A549 (cell line): ENCODE measurements around the gene RAB3IL1. TPM values are rescaled to one million over a fixed set of nuclear protein-coding genes. Genes with fewer than 3 reads are reported as not detected.

Experiments used
- ATAC-seq, 2 experiments: fragments of 200-7000 bp in 1 of 2; fragments of >200 bp in 1 of 2; cut with Nextera tagmentation in 1 of 2; cut with Tn5 transposase in 1 of 2; 3 replicates each; pipeline versions ENCODE4 v1.8.0 to v1.9.1; 2018 to 2020; ENCODE audit warnings: mild to moderate bottlenecking in 1 of 2, moderate library complexity in 1 of 2
- CTCF ChIA-PET: fragments of 300-600 bp; sonication (Branson Sonifier 250); formaldehyde crosslinking; extraction: SDS; loops from one replicate; lab custom pipeline; 2021; ENCODE audit warnings: antibody characterized with exemption, inconsistent platforms; lab: Yijun Ruan, JAX
- POLR2A ChIA-PET: fragments of 350-600 bp; formaldehyde crosslinking; extraction: SDS; loops from one replicate; lab custom pipeline; 2021; ENCODE audit warnings: antibody characterized with exemption, inconsistent platforms; lab: Yijun Ruan, JAX
- DNase-seq, 2 experiments: peaks; one replicate each; pipeline versions ENCODE4 v3.0.0 to v3.0.0-alpha.2; 2011 to 2016; ENCODE audit warnings: low read depth in 1 of 2, low spot score in 1 of 2
- FAIRE-seq: peaks from 2 replicates; lab custom pipeline; 2011; peaks lifted over from hg19 to GRCh38; lab: Jason Lieb, UNC
- H3K27ac ChIP-seq, 2 experiments: fragments of >200 bp; sonication (Bioruptor Twin); formaldehyde crosslinking; 3 replicates each; pipeline ENCODE4 v1.5.1; 2016 to 2017
- H3K4me1 ChIP-seq: fragments of >200 bp; sonication (Bioruptor Twin); formaldehyde crosslinking; 3 replicates; pipeline ENCODE4 v1.6.1; 2016
- H3K4me2 ChIP-seq: fragments of >200 bp; sonication (Bioruptor Twin); formaldehyde crosslinking; 3 replicates; pipeline ENCODE4 v1.6.1; 2016
- H3K4me3 ChIP-seq: fragments of >200 bp; sonication (Bioruptor Twin); formaldehyde crosslinking; 3 replicates; pipeline ENCODE4 v1.5.1; 2016
- H3K9me3 ChIP-seq: fragments of >200 bp; sonication (Bioruptor Twin); formaldehyde crosslinking; 3 replicates; pipeline ENCODE4 v1.6.1; 2016
- BCL3 ChIP-seq: fragments of >200 bp; sonication (Bioruptor Twin); formaldehyde crosslinking; IDR thresholded peaks from 3 replicates; pipeline ENCODE4 v1.6.1; 2016
- CBX2 ChIP-seq: fragments of 200-600 bp; sonication (generic); IDR thresholded peaks from 2 replicates; pipeline ENCODE4 v1.6.1; 2016; ENCODE audit warnings: low read depth, mild to moderate bottlenecking, borderline replicate concordance
- EHF ChIP-seq: fragments of 250-450 bp; sonication (Bioruptor Pico); IDR thresholded peaks from 2 replicates; pipeline ENCODE4 v1.5.0; 2020; ENCODE audit warnings: mild to moderate bottlenecking
- ELK1 ChIP-seq: fragments of 150-350 bp; IDR thresholded peaks from 2 replicates; pipeline ENCODE4 v1.6.1; 2014; ENCODE audit warnings: low read depth, mild to moderate bottlenecking, low read length
- FOSL2 ChIP-seq, 2 experiments: fragments of 450-650 bp in 1 of 2; fragments of >200 bp in 1 of 2; sonication (Bioruptor Twin) in 1 of 2; formaldehyde crosslinking; IDR thresholded peaks; 2 replicates each; pipeline versions ENCODE4 v1.5.0 to v1.6.1; 2016 to 2020; ENCODE audit warnings: mild to moderate bottlenecking in 1 of 2, moderate library complexity in 1 of 2
- GATA3 ChIP-seq: IDR thresholded peaks from 2 replicates; pipeline ENCODE4 v1.6.1; 2012; ENCODE audit warnings: borderline replicate concordance
- HDAC2 ChIP-seq: fragments of 200-600 bp; sonication (generic); IDR thresholded peaks from 2 replicates; pipeline ENCODE4 v1.6.1; 2016
- HEYL ChIP-seq: fragments of 250-450 bp; sonication (Bioruptor Pico); IDR thresholded peaks from 2 replicates; pipeline ENCODE4 v1.8.0; 2021; ENCODE audit warnings: mild to moderate bottlenecking, moderate library complexity
- HMGXB4 ChIP-seq: fragments of 250-450 bp; sonication (Bioruptor Pico); IDR thresholded peaks from 2 replicates; pipeline ENCODE4 v1.5.0; 2021; ENCODE audit warnings: mild to moderate bottlenecking, moderate library complexity, borderline replicate concordance
- HOXA7 ChIP-seq: fragments of 250-450 bp; sonication (Bioruptor Pico); IDR thresholded peaks from 2 replicates; pipeline ENCODE4 v1.5.0; 2020; ENCODE audit warnings: mild to moderate bottlenecking, moderate library complexity
- HOXB5 ChIP-seq: fragments of 250-450 bp; sonication (Bioruptor Pico); IDR thresholded peaks from 2 replicates; pipeline ENCODE4 v1.5.0; 2020; ENCODE audit warnings: mild to moderate bottlenecking, moderate library complexity
- JUN ChIP-seq, 2 experiments: fragments of >200 bp; sonication (Bioruptor Twin); formaldehyde crosslinking; IDR thresholded peaks; 2 replicates in 1 of 2; 3 replicates in 1 of 2; pipeline ENCODE4 v1.6.1; 2016 to 2017
- KDM5A ChIP-seq: fragments of 200-600 bp; sonication (generic); IDR thresholded peaks from 2 replicates; pipeline ENCODE4 v1.6.1; 2016; ENCODE audit warnings: antibody characterized with exemption, mild to moderate bottlenecking
- MAFK ChIP-seq: fragments of 450-650 bp; IDR thresholded peaks from 2 replicates; pipeline ENCODE4 v1.6.1; 2014; ENCODE audit not compliant: partially characterized antibody
- MAZ ChIP-seq: fragments of 150-350 bp; IDR thresholded peaks from 2 replicates; pipeline ENCODE4 v1.6.1; 2014; ENCODE audit warnings: antibody characterized with exemption, low read depth, low read length, borderline replicate concordance
- MYC ChIP-seq: IDR thresholded peaks from 2 replicates; pipeline ENCODE4 v1.6.1; 2012; ENCODE audit warnings: mild to moderate bottlenecking, inconsistent platforms, low read length, improper control_type of control experiment, borderline replicate concordance
- NFE2L2 ChIP-seq: fragments of 150-350 bp; conservative IDR thresholded peaks from 2 replicates; pipeline ENCODE4 v1.6.1; 2014; ENCODE audit warnings: low read length
- NPAS2 ChIP-seq: fragments of 250-450 bp; sonication (Bioruptor Pico); IDR thresholded peaks from 2 replicates; pipeline ENCODE4 v1.8.0; 2022; ENCODE audit warnings: mild to moderate bottlenecking, moderate library complexity, borderline replicate concordance
- NR3C1 ChIP-seq: fragments of >200 bp; sonication (Bioruptor Twin); formaldehyde crosslinking; IDR thresholded peaks from 3 replicates; pipeline ENCODE4 v1.6.1; 2017
- POLR2A ChIP-seq: IDR thresholded peaks from 2 replicates; pipeline ENCODE4 v1.6.1; 2012; ENCODE audit warnings: mild to moderate bottlenecking, low read length
- RAD21 ChIP-seq, 2 experiments: fragments of >200 bp in 1 of 2; sonication (Bioruptor Twin) in 1 of 2; formaldehyde crosslinking in 1 of 2; IDR thresholded peaks in 1 of 2; conservative IDR thresholded peaks in 1 of 2; 2 replicates in 1 of 2; 3 replicates in 1 of 2; pipeline ENCODE4 v1.6.1; 2012 to 2018; ENCODE audit warnings: inconsistent platforms in 1 of 2
- RCOR1 ChIP-seq: fragments of 150-350 bp; IDR thresholded peaks from 2 replicates; pipeline ENCODE4 v1.6.1; 2014; ENCODE audit warnings: antibody characterized with exemption, low read length, low read depth
- RFX5 ChIP-seq: fragments of 450-650 bp; IDR thresholded peaks from 2 replicates; pipeline ENCODE4 v1.7.1; 2014; ENCODE audit warnings: antibody characterized with exemption, mild to moderate bottlenecking, moderate library complexity
- SREBF2 ChIP-seq: fragments of 450-650 bp; IDR thresholded peaks from 2 replicates; pipeline ENCODE4 v1.6.1; 2014; ENCODE audit warnings: mild to moderate bottlenecking, moderate library complexity
- TFCP2L1 ChIP-seq: fragments of 250-450 bp; sonication (Bioruptor Pico); IDR thresholded peaks from 2 replicates; pipeline ENCODE4 v1.5.0; 2021; ENCODE audit warnings: mild to moderate bottlenecking
- TP53 ChIP-seq: fragments of 250-450 bp; sonication (Bioruptor Pico); IDR thresholded peaks from 2 replicates; pipeline ENCODE4 v1.5.0; 2021; ENCODE audit warnings: mild to moderate bottlenecking, moderate library complexity
- USF2 ChIP-seq: fragments of 450-650 bp; IDR thresholded peaks from 2 replicates; pipeline ENCODE4 v1.6.1; 2014; ENCODE audit warnings: antibody characterized with exemption
- ZC3H11A ChIP-seq: fragments of 450-650 bp; IDR thresholded peaks from 2 replicates; pipeline ENCODE4 v1.6.1; 2014; ENCODE audit warnings: antibody characterized with exemption, mild to moderate bottlenecking
- ZFP36 ChIP-seq: fragments of 450-650 bp; IDR thresholded peaks from 2 replicates; pipeline ENCODE4 v1.6.1; 2014; ENCODE audit warnings: borderline replicate concordance; ENCODE audit not compliant: partially characterized antibody
- WGBS: methylation state at CpG from one replicate; pipeline ENCODE4 v1.1.6; 2017; ENCODE audit errors: missing lambda C conversion rate; 5-methylcytosine and 5-hydroxymethylcytosine counted together
- polyA plus RNA-seq, 4 experiments: library from polyadenylated mRNA; depleted of rRNA in 3 of 4; stranded (reverse); fragments of >200 nt; fragmentation: RNase III in 1 of 4; extraction: RNeasy Plus Mini Kit Qiagen cat#74134 plus additional on column Dnase treatment in 1 of 4; gene quantifications; 2 replicates in 3 of 4; 3 replicates in 1 of 4; pipeline ENCODE4 v1.2.3, GENCODE V29; 2011 to 2017
- TF ChIP-seq, protein P1 (sequence below): IDR thresholded peaks from 2 replicates; pipeline ENCODE4 v1.6.1; 2012
- TF ChIP-seq, protein P2 (sequence below): IDR thresholded peaks from 2 replicates; pipeline ENCODE4 v1.6.1; 2012; ENCODE audit warnings: low read depth, borderline replicate concordance
- TF ChIP-seq, protein P3 (sequence below): fragments of 250-450 bp; sonication (Bioruptor Pico); IDR thresholded peaks from 2 replicates; pipeline ENCODE4 v1.5.0; 2020; ENCODE audit warnings: low read depth, mild to moderate bottlenecking, moderate library complexity

The RAB3IL1 gene
- polyA plus RNA-seq, 2 of the 4 experiments (the other 2 are of a cell fraction) = 5.8 to 6.2 TPM

DNA sequence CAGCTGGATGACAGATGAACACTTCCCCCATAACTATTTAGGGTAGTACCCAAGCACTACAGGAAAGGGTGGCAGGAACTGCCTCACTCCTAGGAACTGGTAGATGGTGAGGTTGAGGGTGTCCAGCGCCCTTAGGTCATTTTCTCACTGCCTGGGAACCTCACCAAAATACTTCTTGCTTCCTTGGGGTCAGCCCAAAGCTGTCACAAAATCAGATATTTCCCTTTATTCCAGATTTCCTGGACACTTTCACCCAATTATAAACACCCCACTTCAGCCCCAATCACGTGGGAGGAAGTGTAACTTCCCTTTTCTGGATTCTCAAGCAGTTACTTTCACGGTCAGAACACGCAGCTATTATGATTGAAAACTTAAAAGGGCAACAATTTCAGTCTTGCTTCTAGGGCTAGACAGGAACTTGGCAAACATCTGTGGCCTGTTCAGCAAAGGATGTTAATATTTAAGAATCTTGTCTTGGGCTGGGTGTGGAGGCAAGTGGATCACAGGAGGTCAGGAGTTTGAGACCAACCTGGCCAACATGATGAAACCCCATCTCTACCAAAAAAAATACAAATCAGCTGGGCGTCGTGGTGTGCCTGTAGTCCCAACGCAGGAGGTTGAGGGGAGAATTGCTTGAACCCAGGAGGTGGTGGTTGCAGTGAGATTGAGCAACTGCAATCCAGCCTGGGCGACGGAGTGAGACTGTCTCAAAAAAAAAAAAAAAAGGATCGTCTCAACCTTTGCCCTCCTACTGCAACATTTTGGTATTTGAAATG is 46.1 kb upstream of the RAB3IL1 start:
- CTCF ChIA-PET = interaction anchor here (0.7 to 8.0 kb wide), 9 partner anchors 14 to 149 kb away, joined by 3 to 101 read pairs (median 5); partner anchors contain the start of gene BEST1
- Histone ChIP-seq H3K9me3 (no peaks in the 10 kb centered on the region), H3K4me1 (peaks cover 50% of the 10 kb centered on the region), H3K4me3 (peak overlapping the region; percentile 96), H3K27ac (peak overlapping the region; percentile 97 to 99), H3K4me2 (peak overlapping the region; percentile 98)
- FAIRE-seq (no peak), DNase-seq (peak in 1 of 2 experiments; percentile 55), ATAC-seq (peak; percentile 10 to 25)
- WGBS = 17% methylated on average over 10 of the region's 10 CpGs
- POLR2A ChIA-PET = interaction anchor here (1.0 to 4.6 kb wide), 10 partner anchors 9 to 118 kb away, joined by 3 to 66 read pairs (median 7); partner anchors contain the start of gene BEST1
- TF ChIP-seq, protein P1, sequence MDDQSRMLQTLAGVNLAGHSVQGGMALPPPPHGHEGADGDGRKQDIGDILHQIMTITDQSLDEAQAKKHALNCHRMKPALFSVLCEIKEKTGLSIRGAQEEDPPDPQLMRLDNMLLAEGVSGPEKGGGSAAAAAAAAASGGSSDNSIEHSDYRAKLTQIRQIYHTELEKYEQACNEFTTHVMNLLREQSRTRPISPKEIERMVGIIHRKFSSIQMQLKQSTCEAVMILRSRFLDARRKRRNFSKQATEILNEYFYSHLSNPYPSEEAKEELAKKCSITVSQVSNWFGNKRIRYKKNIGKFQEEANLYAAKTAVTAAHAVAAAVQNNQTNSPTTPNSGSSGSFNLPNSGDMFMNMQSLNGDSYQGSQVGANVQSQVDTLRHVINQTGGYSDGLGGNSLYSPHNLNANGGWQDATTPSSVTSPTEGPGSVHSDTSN = no peak; the same call in 1 of the 2 replicates
- TF ChIP-seq ELK1 = no peak
- TF ChIP-seq GATA3 = peak; percentile 59; the same call in 1 of the 2 replicates
- TF ChIP-seq HMGXB4 = no peak; the same call in none of the 2 replicates
- TF ChIP-seq EHF (CRISPR knock-in tag) = no peak; the same call in 1 of the 2 replicates
- no peak for TF ChIP-seq RFX5
- 0 out of 5 replicates have a peak, but pooled peaks of 1 of the 2 experiments have one; percentile 9 for TF ChIP-seq RAD21 (conservative IDR thresholded peaks at IDR 0.05 in 1 of 2, IDR thresholded peaks at IDR 0.05 in 1 of 2)
- no peak for TF ChIP-seq MAZ
- TF ChIP-seq MYC = no peak
- TF ChIP-seq HOXB5 (CRISPR knock-in tag) = 0 out of 2 replicates have a peak, but pooled peaks have one; percentile 63
- no peak for TF ChIP-seq ZFP36
- TF ChIP-seq TP53 (CRISPR knock-in tag) = 0 out of 2 replicates have a peak, but pooled peaks have one; percentile 54
- peak; percentile 92; the same call in 1 of the 2 replicates for TF ChIP-seq TFCP2L1
- TF ChIP-seq, protein P2, sequence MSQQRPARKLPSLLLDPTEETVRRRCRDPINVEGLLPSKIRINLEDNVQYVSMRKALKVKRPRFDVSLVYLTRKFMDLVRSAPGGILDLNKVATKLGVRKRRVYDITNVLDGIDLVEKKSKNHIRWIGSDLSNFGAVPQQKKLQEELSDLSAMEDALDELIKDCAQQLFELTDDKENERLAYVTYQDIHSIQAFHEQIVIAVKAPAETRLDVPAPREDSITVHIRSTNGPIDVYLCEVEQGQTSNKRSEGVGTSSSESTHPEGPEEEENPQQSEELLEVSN = peak; percentile 28; the same call in 1 of the 2 replicates
- TF ChIP-seq RCOR1 = no peak
- TF ChIP-seq HEYL = no peak; the same call in 1 of the 2 replicates
- TF ChIP-seq FOSL2 (IDR thresholded peaks at IDR 0.05) = no peak
- TF ChIP-seq FOSL2 (CRISPR knock-in tag; IDR thresholded peaks at IDR 0.05) = no peak; the same call in 1 of the 2 replicates
- TF ChIP-seq ZC3H11A = no peak
- TF ChIP-seq NR3C1 = no peak
- TF ChIP-seq USF2 = peak; percentile 65
- TF ChIP-seq POLR2A = peak; percentile 10
- peak; percentile 95 for TF ChIP-seq HOXA7 (CRISPR knock-in tag)
- TF ChIP-seq SREBF2 = no peak
- TF ChIP-seq KDM5A = no peak
- TF ChIP-seq, protein P3, sequence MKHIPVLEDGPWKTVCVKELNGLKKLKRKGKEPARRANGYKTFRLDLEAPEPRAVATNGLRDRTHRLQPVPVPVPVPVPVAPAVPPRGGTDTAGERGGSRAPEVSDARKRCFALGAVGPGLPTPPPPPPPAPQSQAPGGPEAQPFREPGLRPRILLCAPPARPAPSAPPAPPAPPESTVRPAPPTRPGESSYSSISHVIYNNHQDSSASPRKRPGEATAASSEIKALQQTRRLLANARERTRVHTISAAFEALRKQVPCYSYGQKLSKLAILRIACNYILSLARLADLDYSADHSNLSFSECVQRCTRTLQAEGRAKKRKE (CRISPR knock-in tag) = 0 out of 2 replicates have a peak, but pooled peaks have one; percentile 24
- TF ChIP-seq MAFK = no peak
- no peak for TF ChIP-seq NFE2L2
- peak; percentile 93; the same call in 2 of the 3 replicates for TF ChIP-seq BCL3
- TF ChIP-seq HDAC2 = no peak
- TF ChIP-seq NPAS2 (CRISPR knock-in tag) = peak; percentile 37; the same call in 1 of the 2 replicates
- TF ChIP-seq JUN (IDR thresholded peaks at IDR 0.05) = peak; percentile 88 to 99
- TF ChIP-seq CBX2 = no peak
